GM12892 (cell line): ENCODE results near the gene AFTPH.

Experiments used
- POLR2A ChIP-seq: IDR thresholded peaks from 2 replicates; pipeline ENCODE4 v1.6.1; 2011; ENCODE audit warnings: low read depth, low read length, control low read depth
- POLR2AphosphoS5 ChIP-seq: IDR thresholded peaks from 2 replicates; pipeline ENCODE4 v1.6.1; 2011; ENCODE audit warnings: low read depth, low read length, control low read depth

DNA sequence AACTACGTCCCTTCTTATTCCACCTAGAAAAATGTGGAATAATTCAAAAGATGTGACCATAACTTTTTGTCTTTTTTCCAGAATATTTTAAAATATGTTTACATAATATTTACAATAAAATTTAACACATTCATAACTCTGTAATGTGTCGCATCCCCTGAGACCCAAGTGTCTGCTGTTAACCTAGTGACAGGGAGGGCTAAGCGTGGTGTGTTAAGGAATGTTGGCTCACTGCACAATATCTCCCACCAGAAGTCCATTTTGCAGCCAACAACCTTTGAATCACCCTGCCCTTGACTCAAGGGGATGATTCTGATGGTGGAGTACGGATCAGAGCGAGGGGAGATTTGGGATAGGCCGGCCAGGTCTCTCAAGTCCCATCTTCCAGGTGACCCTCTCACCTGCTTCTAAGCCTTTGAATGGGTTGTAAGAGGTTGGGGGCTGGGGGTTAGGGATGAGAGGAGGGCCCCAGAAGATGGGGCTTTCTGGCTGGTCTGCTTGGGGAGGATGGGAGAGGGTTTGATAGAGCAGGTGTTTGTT is 86.3 kb downstream of the AFTPH start:
- TF ChIP-seq POLR2AphosphoS5 = no peak
- no peak for TF ChIP-seq POLR2A
